Neural cell (in vitro differentiated cells): Measurements from ENCODE around the gene ACO2. TPM values are rescaled to one million over a fixed set of nuclear protein-coding genes. Genes with fewer than 3 reads are reported as not detected.

Experiments
- H2AFZ ChIP-seq: fragments of 200-600, 300-800 bp; sonication (generic), shearing (Covaris generic); 2 replicates; pipeline ENCODE4 v1.6.0; 2014; ENCODE audit warnings: low read depth, mild to moderate bottlenecking, antibody characterized with exemption, low read length, moderate library complexity
- H3F3A ChIP-seq: fragments of 200-600 bp; shearing (Covaris generic); 2 replicates; pipeline ENCODE4 v1.6.1; 2016; ENCODE audit warnings: mild to moderate bottlenecking, moderate library complexity, mixed read lengths, antibody characterized with exemption, low read length; ENCODE audit not compliant: insufficient read depth, poor library complexity, severe bottlenecking
- H3K27ac ChIP-seq: fragments of 200-600, 300-800 bp; sonication (generic), shearing (Covaris generic); 2 replicates; pipeline ENCODE4 v1.5.1; 2014; ENCODE audit warnings: mild to moderate bottlenecking, low read length, moderate library complexity
- H3K27me3 ChIP-seq: fragments of 300-800, 200-600 bp; sonication (generic), shearing (Covaris generic); 2 replicates; pipeline ENCODE4 v1.6.0; 2014; ENCODE audit warnings: mild to moderate bottlenecking, low read depth, low read length, moderate library complexity; ENCODE audit not compliant: insufficient read depth
- H3K36me3 ChIP-seq: fragments of 300-800, 200-600 bp; sonication (generic), shearing (Covaris generic); 2 replicates; pipeline ENCODE4 v1.5.1; 2014; ENCODE audit warnings: mild to moderate bottlenecking, antibody characterized with exemption, low read length, moderate library complexity; ENCODE audit not compliant: insufficient read depth
- H3K4me2 ChIP-seq: fragments of 300-800, 200-600 bp; sonication (generic), shearing (Covaris generic); 2 replicates; pipeline ENCODE4 v1.6.0; 2014; ENCODE audit warnings: mild to moderate bottlenecking, low read length
- H3K4me3 ChIP-seq: fragments of 300-800, 200-600 bp; sonication (generic), shearing (Covaris generic); 2 replicates; pipeline ENCODE4 v1.5.1; 2014; ENCODE audit warnings: mild to moderate bottlenecking, low read length, moderate library complexity
- H3K79me2 ChIP-seq: fragments of 200-600 bp; shearing (Covaris generic); replicated peaks from 2 replicates; pipeline ENCODE4 v1.6.0; 2014; ENCODE audit warnings: mild to moderate bottlenecking, low read length, moderate library complexity; ENCODE audit not compliant: insufficient read depth
- H3K9ac ChIP-seq: fragments of 300-800, 200-600 bp; sonication (generic), shearing (Covaris generic); 2 replicates; pipeline ENCODE4 v1.6.1; 2016; ENCODE audit warnings: mild to moderate bottlenecking, low read length, mixed read lengths
- H3K9me2 ChIP-seq: fragments of 200-600 bp; shearing (Covaris generic); 2 replicates; pipeline ENCODE4 v1.6.1; 2016; ENCODE audit warnings: mild to moderate bottlenecking, low read length, mixed read lengths; ENCODE audit not compliant: insufficient read depth
- H3K9me3 ChIP-seq: fragments of 200-600, 300-800 bp; sonication (generic), shearing (Covaris generic); 2 replicates; pipeline ENCODE4 v1.6.1; 2016; ENCODE audit warnings: mild to moderate bottlenecking, mixed run types, low read length, moderate library complexity, mixed read lengths
- H4K20me1 ChIP-seq: fragments of 200-600 bp; shearing (Covaris generic); 2 replicates; pipeline ENCODE4 v1.6.1; 2016; ENCODE audit warnings: mild to moderate bottlenecking, mixed run types; ENCODE audit not compliant: insufficient read depth
- CTCF ChIP-seq: fragments of 450-650 bp; IDR thresholded peaks from 2 replicates; pipeline ENCODE4 v1.5.1; 2014; ENCODE audit warnings: antibody characterized with exemption, mild to moderate bottlenecking, moderate library complexity; ENCODE audit not compliant: poor library complexity, severe bottlenecking
- EP300 ChIP-seq: fragments of 450-650 bp; conservative IDR thresholded peaks from 2 replicates; pipeline ENCODE4 v1.6.1; 2014; ENCODE audit warnings: antibody characterized with exemption, mild to moderate bottlenecking, moderate library complexity; ENCODE audit not compliant: poor library complexity, severe bottlenecking
- EZH2 ChIP-seq: fragments of 200-600, 300-800 bp; shearing (Covaris generic), sonication (generic); IDR thresholded peaks from 2 replicates; pipeline ENCODE4 v1.6.1; 2014; ENCODE audit warnings: antibody characterized with exemption, low read length, borderline replicate concordance, mild to moderate bottlenecking; ENCODE audit not compliant: insufficient read depth, poor library complexity, severe bottlenecking
- MXI1 ChIP-seq: fragments of 450-650 bp; conservative IDR thresholded peaks from 2 replicates; pipeline ENCODE4 v1.6.1; 2014; ENCODE audit warnings: antibody characterized with exemption, mild to moderate bottlenecking; ENCODE audit not compliant: poor library complexity, severe bottlenecking
- POLR2AphosphoS5 ChIP-seq: IDR thresholded peaks from 2 replicates; pipeline ENCODE4 v1.6.1; 2012
- RAD21 ChIP-seq: fragments of 450-650 bp; conservative IDR thresholded peaks from 2 replicates; pipeline ENCODE4 v1.6.1; 2014; ENCODE audit warnings: antibody characterized with exemption, mild to moderate bottlenecking, moderate library complexity
- REST ChIP-seq: IDR thresholded peaks from 2 replicates; pipeline ENCODE4 v1.6.1; 2012; ENCODE audit warnings: borderline replicate concordance
- SMC3 ChIP-seq: fragments of 450-650 bp; conservative IDR thresholded peaks from 2 replicates; pipeline ENCODE4 v1.6.1; 2014; ENCODE audit warnings: antibody characterized with exemption, mild to moderate bottlenecking, moderate library complexity; ENCODE audit not compliant: poor library complexity
- TAF1 ChIP-seq: IDR thresholded peaks from 2 replicates; pipeline ENCODE4 v1.6.1; 2012; ENCODE audit warnings: low read depth
- polyA plus RNA-seq: library from polyadenylated mRNA; depleted of rRNA; stranded (reverse); fragments of >200 nt; gene quantifications from 2 replicates; pipeline ENCODE4 v1.2.3, GENCODE V29; 2014

Gene ACO2
- polyA plus RNA-seq, 1 donor from 2014 or later, result 72.3 TPM

- no peak for TF ChIP-seq TAF1
- TF ChIP-seq REST, result no peak
- TF ChIP-seq POLR2AphosphoS5, result no peak
- no peak for TF ChIP-seq EP300
- TF ChIP-seq MXI1, result no peak
- TF ChIP-seq CTCF, result no peak
- TF ChIP-seq RAD21, result no peak
- TF ChIP-seq SMC3, result no peak
- TF ChIP-seq EZH2, result no peak
- H3K4me3 ChIP-seq, result no peak overlapping the region
- no peaks in the 10 kb centered on the region for H3F3A ChIP-seq
- H3K9me2 ChIP-seq, result no peaks in the 10 kb centered on the region
- no peaks in the 10 kb centered on the region for H3K36me3 ChIP-seq
- no peak overlapping the region for H3K27ac ChIP-seq
- H3K79me2 ChIP-seq, result no peaks in the 10 kb centered on the region
- H3K4me2 ChIP-seq, result no peak overlapping the region
- no peaks in the 10 kb centered on the region for H3K27me3 ChIP-seq
- H3K9ac ChIP-seq, result no peak overlapping the region
- H4K20me1 ChIP-seq, result no peaks in the 10 kb centered on the region
- H3K9me3 ChIP-seq, result no peaks in the 10 kb centered on the region
- H2AFZ ChIP-seq, result no peak overlapping the region
Observed at GRCh38 chr22:41512421-41513194, 43.7 kb downstream of the ACO2 start.

- no peak overlapping the region for H3K9ac ChIP-seq
- H3F3A ChIP-seq, result no peaks in the 10 kb centered on the region
- no peak overlapping the region for H3K4me2 ChIP-seq
Observed at GRCh38 chr22:41513391-41513790, 44.5 kb downstream of the ACO2 start.

More at GRCh38 chr22:41513391-41513790, 44.5 kb downstream of the ACO2 start:
- Histone ChIP-seq H3K9me2 (no peaks in the 10 kb centered on the region), H3K9me3 (no peaks in the 10 kb centered on the region), H2AFZ (no peak overlapping the region), H3K4me3 (no peak overlapping the region), H4K20me1 (no peaks in the 10 kb centered on the region), H3K27me3 (no peaks in the 10 kb centered on the region), H3K27ac (no peak overlapping the region), H3K79me2 (no peaks in the 10 kb centered on the region), H3K36me3 (no peaks in the 10 kb centered on the region)
- no peak for TF ChIP-seq EZH2
- no peak for TF ChIP-seq POLR2AphosphoS5
- TF ChIP-seq REST, result no peak
- TF ChIP-seq SMC3, result no peak
- no peak for TF ChIP-seq TAF1
- TF ChIP-seq EP300, result no peak
- no peak for TF ChIP-seq RAD21
- no peak for TF ChIP-seq CTCF
- no peak for TF ChIP-seq MXI1
